K562 (cell line): ENCODE data around the gene FAM200A. TPM values are rescaled to one million over a fixed set of nuclear protein-coding genes. Genes with fewer than 3 reads are reported as not detected.

Experiments
- BDP1 ChIP-seq: IDR thresholded peaks from 3 replicates; pipeline ENCODE4 v1.6.1; 2011; ENCODE audit not compliant: insufficient read length, insufficient read depth
- CBFB ChIP-seq: sonication (generic); formaldehyde crosslinking; IDR thresholded peaks from 2 replicates; pipeline ENCODE4 v1.4.0; 2020; ENCODE audit warnings: mild to moderate bottlenecking, missing genetic modification reagents
- GATAD2B ChIP-seq: fragments of 450-650 bp; IDR thresholded peaks from 2 replicates; pipeline ENCODE4 v1.6.1; 2017; ENCODE audit warnings: mild to moderate bottlenecking, borderline replicate concordance
- HIVEP1 ChIP-seq: fragments of 250-450 bp; sonication (Bioruptor Pico); IDR thresholded peaks from 2 replicates; pipeline ENCODE4 v1.4.0; 2020; ENCODE audit warnings: mild to moderate bottlenecking
- MTF1 ChIP-seq: fragments of 250-450 bp; sonication (Bioruptor Pico); IDR thresholded peaks from 2 replicates; pipeline ENCODE4 v1.9.0; 2021; ENCODE audit warnings: moderate library complexity, mild to moderate bottlenecking, inconsistent platforms, borderline replicate concordance
- PCBP2 ChIP-seq: fragments of 200-400 bp; formaldehyde crosslinking; IDR thresholded peaks from 2 replicates; pipeline ENCODE4 v1.6.1; 2018; ENCODE audit warnings: low read length, low read depth, mild to moderate bottlenecking, moderate library complexity; ENCODE audit not compliant: poor library complexity, severe bottlenecking
- PRDM10 ChIP-seq: fragments of 450-650 bp; IDR thresholded peaks from 2 replicates; pipeline ENCODE4 v1.6.1; 2018; ENCODE audit not compliant: partially characterized antibody
- PRMT5 ChIP-seq: sonication (generic); formaldehyde crosslinking; IDR thresholded peaks from 2 replicates; pipeline ENCODE4 v1.5.0; 2020; ENCODE audit warnings: missing genetic modification reagents
- RBM15 ChIP-seq: fragments of 200-400 bp; formaldehyde crosslinking; IDR thresholded peaks from 2 replicates; pipeline ENCODE4 v1.6.1; 2018; ENCODE audit warnings: mild to moderate bottlenecking, low read length, moderate library complexity; ENCODE audit not compliant: insufficient read depth
- SREBF1 ChIP-seq: fragments of 150-350 bp; IDR thresholded peaks from 2 replicates; pipeline ENCODE4 v1.6.1; 2014; ENCODE audit warnings: antibody characterized with exemption, low read depth, low read length, borderline replicate concordance
- TAF1 ChIP-seq: IDR thresholded peaks from 2 replicates; pipeline ENCODE4 v1.6.1; 2011; ENCODE audit warnings: mild to moderate bottlenecking, low read length, moderate library complexity; ENCODE audit not compliant: insufficient read depth, control insufficient read depth, severe bottlenecking; ENCODE audit errors: extremely low read depth
- ZC3H8 ChIP-seq: fragments of 450-650 bp; IDR thresholded peaks from 2 replicates; pipeline ENCODE4 v1.6.1; 2017
- ZNF217 ChIP-seq: sonication (generic); formaldehyde crosslinking; IDR thresholded peaks from 2 replicates; pipeline ENCODE4 v1.8.0; 2022; ENCODE audit warnings: mild to moderate bottlenecking, missing genetic modification reagents
- ZNF3 ChIP-seq: fragments of 250-450 bp; sonication (Bioruptor Pico); IDR thresholded peaks from 2 replicates; pipeline ENCODE4 v1.5.0; 2021; ENCODE audit warnings: mild to moderate bottlenecking, moderate library complexity
- ZNF445 ChIP-seq: fragments of 250-450 bp; sonication (Bioruptor Pico); IDR thresholded peaks from 2 replicates; pipeline ENCODE4 v1.4.0; 2020; ENCODE audit warnings: low read depth, mild to moderate bottlenecking, moderate library complexity
- ZNF583 ChIP-seq: fragments of 250-450 bp; sonication (Bioruptor Pico); IDR thresholded peaks from 2 replicates; pipeline ENCODE4 v1.4.0; 2020
- ZSCAN29 ChIP-seq: fragments of 450-650 bp; IDR thresholded peaks from 2 replicates; pipeline ENCODE4 v1.6.1; 2017
- polyA plus RNA-seq, 8 experiments: library from polyadenylated mRNA; depleted of rRNA in 4 of 8; stranded (reverse) in 5 of 8; unstranded in 3 of 8; fragments of >200 nt; fragmentation: Nextera tagmentation in 2 of 8; fragmentation: Illumina TruSeq in 1 of 8; extraction: Ambion mirVana in 2 of 8; extraction: Trizol in 1 of 8; gene quantifications; 2 replicates each; pipeline versions ENCODE4 v1.2.1 to v1.2.3, GENCODE V29; 2011 to 2014; ENCODE audit warnings: inconsistent platforms in 1 of 8, missing spikeins in 1 of 8
- total RNA-seq, 7 experiments: library from RNA; depleted of rRNA in 6 of 7; stranded (reverse); fragments of >200 nt in 6 of 7; fragmentation: Illumina TruSeq in 2 of 7; extraction: Trizol in 2 of 7; gene quantifications; 2 replicates each; pipeline versions ENCODE4 v1.2.1 to v1.2.3, GENCODE V29; 2011 to 2021; ENCODE audit warnings: low replicate concordance in 1 of 7
- TF ChIP-seq, protein P1 (sequence below): fragments of 450-650 bp; formaldehyde crosslinking; IDR thresholded peaks from 2 replicates; pipeline ENCODE4 v1.4.0; 2020; ENCODE audit warnings: mild to moderate bottlenecking, moderate library complexity
- TF ChIP-seq, protein P2 (sequence below): sonication (generic); formaldehyde crosslinking; IDR thresholded peaks from 2 replicates; pipeline ENCODE4 v1.9.0; 2022; ENCODE audit warnings: mild to moderate bottlenecking, missing genetic modification reagents
- TF ChIP-seq, protein P3 (sequence below): fragments of 450-650 bp; IDR thresholded peaks from 2 replicates; pipeline ENCODE4 v1.7.1; 2018; ENCODE audit warnings: mild to moderate bottlenecking, low read depth; ENCODE audit not compliant: partially characterized antibody

FAM200A gene
- total and polyA plus RNA-seq, 9 of the 15 experiments (the other 6 are each of a cell fraction or from before 2014, with no cell fraction given) = 3.3 to 11.2 (median 8.3) TPM

DNA sequence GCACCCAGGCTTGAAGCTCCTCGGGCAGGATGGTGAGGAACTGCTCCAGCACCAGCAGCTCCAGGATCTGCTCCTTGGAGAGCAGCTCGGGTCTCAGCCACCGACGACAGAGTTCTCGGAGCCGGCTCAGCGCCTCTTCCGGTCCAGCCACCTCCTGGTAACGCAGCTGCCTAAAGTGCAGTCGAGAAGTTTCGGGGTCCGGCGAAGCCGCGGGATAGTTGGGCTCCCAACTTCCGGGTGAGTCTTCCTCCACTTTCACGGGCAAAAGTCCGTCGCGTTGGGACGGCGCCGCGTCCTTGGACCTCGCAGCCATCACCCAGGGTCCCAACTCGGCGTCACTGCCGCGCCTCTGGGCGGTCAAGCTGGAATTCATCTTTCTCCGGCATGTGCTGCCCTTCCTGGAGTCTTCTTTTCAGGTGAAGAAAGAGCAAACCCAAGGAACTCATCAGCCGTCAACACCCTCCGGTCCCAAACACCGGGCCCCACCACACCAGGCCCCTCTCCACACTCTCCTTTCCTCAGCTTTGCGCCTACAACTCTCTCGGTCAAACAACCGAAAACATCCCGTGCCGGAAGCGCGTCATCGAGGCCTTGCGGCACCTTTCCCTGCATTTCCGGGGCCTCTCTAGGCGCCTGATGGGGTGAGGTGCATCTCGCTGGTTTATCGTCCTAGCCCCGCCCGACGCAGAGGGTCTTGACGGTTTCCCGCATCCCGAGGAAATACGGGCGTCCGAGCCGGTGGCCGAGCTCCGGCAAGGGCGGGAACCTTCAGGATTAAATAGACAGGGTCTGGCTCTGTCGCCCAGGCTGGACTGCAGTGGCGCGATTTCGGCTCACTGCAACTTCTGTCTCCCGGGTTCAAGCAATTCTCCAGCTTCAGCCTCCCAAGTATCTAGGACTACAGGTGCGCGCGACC, 51.9 kb downstream of the FAM200A start, which contains the start of gene ZNF394 (continued):
- TF ChIP-seq PRMT5 (CRISPR knock-in tag) (no peak), ZC3H8 (no peak), PCBP2 (no peak), GATAD2B (no peak), ZNF583 (no peak), ZNF217 (CRISPR knock-in tag) (no peak), ZNF3 (no peak), MTF1 (CRISPR knock-in tag) (no peak), BDP1 (no peak), HIVEP1 (0 out of 2 replicates have a peak, but pooled peaks have one; percentile 40), PRDM10 (peak; percentile 16), CBFB (CRISPR knock-in tag) (no peak), TAF1 (peak; percentile 96), ZSCAN29 (no peak), SREBF1 (peak; percentile 77; the same call in 1 of the 2 replicates), ZNF445 (CRISPR knock-in tag) (no peak), RBM15 (no peak)
- TF ChIP-seq, protein P1, sequence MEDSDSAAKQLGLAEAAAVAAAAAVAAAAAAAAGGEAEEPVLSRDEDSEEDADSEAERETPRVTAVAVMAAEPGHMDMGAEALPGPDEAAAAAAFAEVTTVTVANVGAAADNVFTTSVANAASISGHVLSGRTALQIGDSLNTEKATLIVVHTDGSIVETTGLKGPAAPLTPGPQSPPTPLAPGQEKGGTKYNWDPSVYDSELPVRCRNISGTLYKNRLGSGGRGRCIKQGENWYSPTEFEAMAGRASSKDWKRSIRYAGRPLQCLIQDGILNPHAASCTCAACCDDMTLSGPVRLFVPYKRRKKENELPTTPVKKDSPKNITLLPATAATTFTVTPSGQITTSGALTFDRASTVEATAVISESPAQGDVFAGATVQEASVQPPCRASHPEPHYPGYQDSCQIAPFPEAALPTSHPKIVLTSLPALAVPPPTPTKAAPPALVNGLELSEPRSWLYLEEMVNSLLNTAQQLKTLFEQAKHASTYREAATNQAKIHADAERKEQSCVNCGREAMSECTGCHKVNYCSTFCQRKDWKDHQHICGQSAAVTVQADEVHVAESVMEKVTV (CRISPR knock-in tag) = no peak
- TF ChIP-seq, protein P2, sequence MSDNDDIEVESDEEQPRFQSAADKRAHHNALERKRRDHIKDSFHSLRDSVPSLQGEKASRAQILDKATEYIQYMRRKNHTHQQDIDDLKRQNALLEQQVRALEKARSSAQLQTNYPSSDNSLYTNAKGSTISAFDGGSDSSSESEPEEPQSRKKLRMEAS (CRISPR knock-in tag) = peak; percentile 38; the same call in 1 of the 2 replicates
- TF ChIP-seq, protein P3, sequence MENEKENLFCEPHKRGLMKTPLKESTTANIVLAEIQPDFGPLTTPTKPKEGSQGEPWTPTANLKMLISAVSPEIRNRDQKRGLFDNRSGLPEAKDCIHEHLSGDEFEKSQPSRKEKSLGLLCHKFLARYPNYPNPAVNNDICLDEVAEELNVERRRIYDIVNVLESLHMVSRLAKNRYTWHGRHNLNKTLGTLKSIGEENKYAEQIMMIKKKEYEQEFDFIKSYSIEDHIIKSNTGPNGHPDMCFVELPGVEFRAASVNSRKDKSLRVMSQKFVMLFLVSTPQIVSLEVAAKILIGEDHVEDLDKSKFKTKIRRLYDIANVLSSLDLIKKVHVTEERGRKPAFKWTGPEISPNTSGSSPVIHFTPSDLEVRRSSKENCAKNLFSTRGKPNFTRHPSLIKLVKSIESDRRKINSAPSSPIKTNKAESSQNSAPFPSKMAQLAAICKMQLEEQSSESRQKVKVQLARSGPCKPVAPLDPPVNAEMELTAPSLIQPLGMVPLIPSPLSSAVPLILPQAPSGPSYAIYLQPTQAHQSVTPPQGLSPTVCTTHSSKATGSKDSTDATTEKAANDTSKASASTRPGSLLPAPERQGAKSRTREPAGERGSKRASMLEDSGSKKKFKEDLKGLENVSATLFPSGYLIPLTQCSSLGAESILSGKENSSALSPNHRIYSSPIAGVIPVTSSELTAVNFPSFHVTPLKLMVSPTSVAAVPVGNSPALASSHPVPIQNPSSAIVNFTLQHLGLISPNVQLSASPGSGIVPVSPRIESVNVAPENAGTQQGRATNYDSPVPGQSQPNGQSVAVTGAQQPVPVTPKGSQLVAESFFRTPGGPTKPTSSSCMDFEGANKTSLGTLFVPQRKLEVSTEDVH = peak; percentile 95
